ENCODE measurements around the gene MACROD2. TPM values are rescaled to one million over a fixed set of nuclear protein-coding genes. Genes with fewer than 3 reads are reported as not detected.

Gene MACROD2
- total RNA-seq, 1 experiment from 2014 or later: 1.4 TPM

- DNase-seq (ENCODE audit: low spot score): no peak
- H3K36me3 ChIP-seq (ENCODE audit: insufficient read depth, low read length, poor library complexity, severe bottlenecking): no peaks in the 10 kb centered on the region
- H3K27me3 ChIP-seq (replicated peaks; ENCODE audit: insufficient read depth, low read depth, low read length, poor library complexity): no peaks in the 10 kb centered on the region
- ChIA-PET CTCF (no interaction called here), POLR2A (ENCODE audit: low non-redundant PET) (no interaction called here)
- no peak overlapping the region for H3K27ac ChIP-seq (ENCODE audit: low read depth, low read length, poor library complexity, severe bottlenecking)
- no peak overlapping the region for H3K4me3 ChIP-seq (ENCODE audit: low read depth, low read length, poor library complexity, severe bottlenecking)
- no peak for TF ChIP-seq CTCF (conservative IDR thresholded peaks at IDR 0.05; ENCODE audit: low read depth, low read length)
- no peak for TF ChIP-seq EZH2 (IDR thresholded peaks at IDR 0.05; ENCODE audit: borderline replicate concordance, low read depth, low read length, poor library complexity, severe bottlenecking)
- H3K4me1 ChIP-seq (ENCODE audit: insufficient read depth, low read length, poor library complexity, severe bottlenecking): no peaks in the 10 kb centered on the region
- no peaks in the 10 kb centered on the region for H3K9me3 ChIP-seq (ENCODE audit: low read depth, low read length, poor library complexity, severe bottlenecking)
- intact Hi-C loops (cut with micrococcal nuclease; ENCODE audit: unreplicated experiment): no loop called here
- no TSS peak for BruUV-seq (replicated peaks)
These were observed 183.6 kb downstream of the MACROD2 start for GRCh38 chr20:14178952-14179351.

- Histone ChIP-seq H3K27ac (ENCODE audit: low read depth, low read length, poor library complexity, severe bottlenecking) (no peak overlapping the region), H3K4me3 (ENCODE audit: low read depth, low read length, poor library complexity, severe bottlenecking) (no peak overlapping the region), H3K27me3 (replicated peaks; ENCODE audit: insufficient read depth, low read depth, low read length, poor library complexity) (no peaks in the 10 kb centered on the region), H3K9me3 (ENCODE audit: low read depth, low read length, poor library complexity, severe bottlenecking) (no peaks in the 10 kb centered on the region), H3K36me3 (ENCODE audit: insufficient read depth, low read length, poor library complexity, severe bottlenecking) (no peaks in the 10 kb centered on the region), H3K4me1 (ENCODE audit: insufficient read depth, low read length, poor library complexity, severe bottlenecking) (no peaks in the 10 kb centered on the region)
- intact Hi-C loops (cut with micrococcal nuclease; ENCODE audit: unreplicated experiment): no loop called here
- ChIA-PET POLR2A (ENCODE audit: low non-redundant PET) (no interaction called here), CTCF (interaction anchor here (0.7 kb wide), 2 partner anchors 113 to 1007 kb away, joined by 7 to 18 read pairs; no protein-coding TSS in a partner anchor)
- DNase-seq (ENCODE audit: low spot score): peak; percentile 45
- TF ChIP-seq EZH2 (IDR thresholded peaks at IDR 0.05; ENCODE audit: borderline replicate concordance, low read depth, low read length, poor library complexity, severe bottlenecking): no peak
- TF ChIP-seq CTCF (conservative IDR thresholded peaks at IDR 0.05; ENCODE audit: low read depth, low read length): peak; percentile 57
- no TSS peak for BruUV-seq (replicated peaks)
These were observed 194.6 kb downstream of the MACROD2 start for GRCh38 chr20:14189794-14190402.

GRCh38 chr20:14191559-14191958 is 196.2 kb downstream of the MACROD2 start:
- no peak for DNase-seq (ENCODE audit: low spot score)
- no peak overlapping the region for H3K4me3 ChIP-seq (ENCODE audit: low read depth, low read length, poor library complexity, severe bottlenecking)
- no peak overlapping the region for H3K27ac ChIP-seq (ENCODE audit: low read depth, low read length, poor library complexity, severe bottlenecking)
- no peaks in the 10 kb centered on the region for H3K36me3 ChIP-seq (ENCODE audit: insufficient read depth, low read length, poor library complexity, severe bottlenecking)
- ChIA-PET POLR2A (ENCODE audit: low non-redundant PET) (no interaction called here), CTCF (no interaction called here)
- intact Hi-C loops (cut with micrococcal nuclease; ENCODE audit: unreplicated experiment): no loop called here
- TF ChIP-seq EZH2 (IDR thresholded peaks at IDR 0.05; ENCODE audit: borderline replicate concordance, low read depth, low read length, poor library complexity, severe bottlenecking) (no peak), CTCF (conservative IDR thresholded peaks at IDR 0.05; ENCODE audit: low read depth, low read length) (no peak)
- H3K4me1 ChIP-seq (ENCODE audit: insufficient read depth, low read length, poor library complexity, severe bottlenecking): no peaks in the 10 kb centered on the region
- no peaks in the 10 kb centered on the region for H3K27me3 ChIP-seq (replicated peaks; ENCODE audit: insufficient read depth, low read depth, low read length, poor library complexity)
- no TSS peak for BruUV-seq (replicated peaks)
- H3K9me3 ChIP-seq (ENCODE audit: low read depth, low read length, poor library complexity, severe bottlenecking): no peaks in the 10 kb centered on the region
